ENCODE data around the gene HYAL2. TPM values are rescaled to one million over a fixed set of nuclear protein-coding genes. Genes with fewer than 3 reads are reported as not detected.

HYAL2 gene
- polyA plus RNA-seq, 2 of the 4 experiments (the other 2 are of a cell fraction), result 24.5 to 31.0 TPM

DNA sequence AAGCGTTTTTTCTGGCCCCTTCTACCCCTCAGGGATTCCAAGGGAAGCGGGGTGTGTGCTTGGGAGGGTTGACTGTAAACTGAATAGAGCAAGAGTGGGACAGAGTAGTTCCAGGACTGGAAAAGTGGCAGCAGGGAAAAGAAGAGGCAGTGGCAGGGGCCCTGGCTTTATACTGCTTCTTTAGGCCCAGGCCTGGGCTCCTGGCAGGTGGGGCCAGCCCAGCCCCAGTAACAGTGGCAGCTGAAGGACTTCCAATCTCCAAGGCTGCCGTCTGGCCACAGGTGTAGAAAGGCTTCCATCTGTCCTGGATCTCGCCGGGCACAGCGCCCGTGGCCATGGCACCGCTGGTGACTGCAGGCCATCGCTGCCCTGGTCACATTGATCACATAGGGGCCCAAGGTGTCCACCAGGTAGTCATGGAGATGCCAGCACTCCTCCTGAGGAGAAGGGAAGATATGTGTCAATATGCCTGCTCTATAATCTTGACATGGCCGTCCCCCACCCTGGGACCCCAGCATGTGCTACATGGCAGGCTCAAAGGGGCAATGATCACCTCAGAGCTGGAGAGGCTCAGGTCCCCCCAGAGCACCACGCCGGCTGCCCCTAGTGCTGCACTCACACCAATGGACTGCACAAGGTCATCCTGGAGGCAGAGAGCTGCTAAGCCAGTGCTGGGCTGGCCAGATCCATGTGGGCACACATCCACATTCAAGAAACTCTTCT lies 29.3 kb downstream of the HYAL2 start:
- peak overlapping the region; percentile 87; the same call in 2 of the 3 replicates for H3K4me3 ChIP-seq
- peak overlapping the region; percentile 79 to 89 for H3K27ac ChIP-seq
- H3K9me3 ChIP-seq, result no peaks in the 10 kb centered on the region
- H3K4me2 ChIP-seq, result peak overlapping the region; percentile 87
- H3K4me1 ChIP-seq, result peaks cover 17% of the 10 kb centered on the region; the same call in 2 of the 3 replicates
- ATAC-seq, result no peak
- no peak for FAIRE-seq
- TF ChIP-seq, protein P1, sequence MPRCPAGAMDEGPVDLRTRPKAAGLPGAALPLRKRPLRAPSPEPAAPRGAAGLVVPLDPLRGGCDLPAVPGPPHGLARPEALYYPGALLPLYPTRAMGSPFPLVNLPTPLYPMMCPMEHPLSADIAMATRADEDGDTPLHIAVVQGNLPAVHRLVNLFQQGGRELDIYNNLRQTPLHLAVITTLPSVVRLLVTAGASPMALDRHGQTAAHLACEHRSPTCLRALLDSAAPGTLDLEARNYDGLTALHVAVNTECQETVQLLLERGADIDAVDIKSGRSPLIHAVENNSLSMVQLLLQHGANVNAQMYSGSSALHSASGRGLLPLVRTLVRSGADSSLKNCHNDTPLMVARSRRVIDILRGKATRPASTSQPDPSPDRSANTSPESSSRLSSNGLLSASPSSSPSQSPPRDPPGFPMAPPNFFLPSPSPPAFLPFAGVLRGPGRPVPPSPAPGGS (IDR thresholded peaks at IDR 0.05), result no peak
- TF ChIP-seq, protein P2, sequence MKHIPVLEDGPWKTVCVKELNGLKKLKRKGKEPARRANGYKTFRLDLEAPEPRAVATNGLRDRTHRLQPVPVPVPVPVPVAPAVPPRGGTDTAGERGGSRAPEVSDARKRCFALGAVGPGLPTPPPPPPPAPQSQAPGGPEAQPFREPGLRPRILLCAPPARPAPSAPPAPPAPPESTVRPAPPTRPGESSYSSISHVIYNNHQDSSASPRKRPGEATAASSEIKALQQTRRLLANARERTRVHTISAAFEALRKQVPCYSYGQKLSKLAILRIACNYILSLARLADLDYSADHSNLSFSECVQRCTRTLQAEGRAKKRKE (CRISPR knock-in tag; IDR thresholded peaks at IDR 0.05; ENCODE audit: low read depth), result no peak
- TF ChIP-seq, protein P3, sequence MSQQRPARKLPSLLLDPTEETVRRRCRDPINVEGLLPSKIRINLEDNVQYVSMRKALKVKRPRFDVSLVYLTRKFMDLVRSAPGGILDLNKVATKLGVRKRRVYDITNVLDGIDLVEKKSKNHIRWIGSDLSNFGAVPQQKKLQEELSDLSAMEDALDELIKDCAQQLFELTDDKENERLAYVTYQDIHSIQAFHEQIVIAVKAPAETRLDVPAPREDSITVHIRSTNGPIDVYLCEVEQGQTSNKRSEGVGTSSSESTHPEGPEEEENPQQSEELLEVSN (IDR thresholded peaks at IDR 0.05; ENCODE audit: borderline replicate concordance, low read depth), result no peak
- no peak for TF ChIP-seq EP300 (IDR thresholded peaks at IDR 0.05)
- no peak for TF ChIP-seq FOSL2 (IDR thresholded peaks at IDR 0.05)
- no peak for TF ChIP-seq FOSL2 (CRISPR knock-in tag; IDR thresholded peaks at IDR 0.05)
- no peak for TF ChIP-seq NFE2L2 (conservative IDR thresholded peaks at IDR 0.05; ENCODE audit: low read length)
- TF ChIP-seq GATA3 (IDR thresholded peaks at IDR 0.05; ENCODE audit: borderline replicate concordance), result no peak
- no peak for TF ChIP-seq FOSB (CRISPR knock-in tag; IDR thresholded peaks at IDR 0.05)
- no peak for TF ChIP-seq BHLHE40 (IDR thresholded peaks at IDR 0.05; ENCODE audit: low read depth, low read length)
- no peak for TF ChIP-seq KDM5A (IDR thresholded peaks at IDR 0.05)
- TF ChIP-seq MAFK (IDR thresholded peaks at IDR 0.05; ENCODE audit: partially characterized antibody), result no peak
- TF ChIP-seq MYC (IDR thresholded peaks at IDR 0.05; ENCODE audit: borderline replicate concordance, low read length), result no peak
- no peak for TF ChIP-seq HOXB5 (CRISPR knock-in tag; IDR thresholded peaks at IDR 0.05)
- TF ChIP-seq, protein P4, sequence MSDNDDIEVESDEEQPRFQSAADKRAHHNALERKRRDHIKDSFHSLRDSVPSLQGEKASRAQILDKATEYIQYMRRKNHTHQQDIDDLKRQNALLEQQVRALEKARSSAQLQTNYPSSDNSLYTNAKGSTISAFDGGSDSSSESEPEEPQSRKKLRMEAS (IDR thresholded peaks at IDR 0.05), result no peak
- TF ChIP-seq PHF8 (IDR thresholded peaks at IDR 0.05; ENCODE audit: borderline replicate concordance, low read depth), result no peak
- TF ChIP-seq, protein P5, sequence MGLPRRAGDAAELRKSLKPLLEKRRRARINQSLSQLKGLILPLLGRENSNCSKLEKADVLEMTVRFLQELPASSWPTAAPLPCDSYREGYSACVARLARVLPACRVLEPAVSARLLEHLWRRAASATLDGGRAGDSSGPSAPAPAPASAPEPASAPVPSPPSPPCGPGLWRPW (IDR thresholded peaks at IDR 0.05), result no peak
- no peak for TF ChIP-seq RNF2 (IDR thresholded peaks at IDR 0.05; ENCODE audit: borderline replicate concordance, low read depth)
- no peak for TF ChIP-seq EHF (CRISPR knock-in tag; IDR thresholded peaks at IDR 0.05)
- TF ChIP-seq HDAC2 (IDR thresholded peaks at IDR 0.05), result no peak
- ChIA-PET CTCF (interaction anchor here (1.0 to 2.0 kb wide), 6 partner anchors 9 to 68 kb away, joined by 3 to 7 read pairs (median 4); no protein-coding TSS in a partner anchor), POLR2A (interaction anchor here (1.1 to 1.3 kb wide), 2 partner anchors 21 to 47 kb away, joined by 3 to 4 read pairs; no protein-coding TSS in a partner anchor)
- no peak for DNase-seq (ENCODE audit: low read depth in 1 of 2, low spot score in 1 of 2)
- WGBS (ENCODE audit: missing lambda C conversion rate), result 47% methylated on average over 5 of the region's 12 CpGs

DNA sequence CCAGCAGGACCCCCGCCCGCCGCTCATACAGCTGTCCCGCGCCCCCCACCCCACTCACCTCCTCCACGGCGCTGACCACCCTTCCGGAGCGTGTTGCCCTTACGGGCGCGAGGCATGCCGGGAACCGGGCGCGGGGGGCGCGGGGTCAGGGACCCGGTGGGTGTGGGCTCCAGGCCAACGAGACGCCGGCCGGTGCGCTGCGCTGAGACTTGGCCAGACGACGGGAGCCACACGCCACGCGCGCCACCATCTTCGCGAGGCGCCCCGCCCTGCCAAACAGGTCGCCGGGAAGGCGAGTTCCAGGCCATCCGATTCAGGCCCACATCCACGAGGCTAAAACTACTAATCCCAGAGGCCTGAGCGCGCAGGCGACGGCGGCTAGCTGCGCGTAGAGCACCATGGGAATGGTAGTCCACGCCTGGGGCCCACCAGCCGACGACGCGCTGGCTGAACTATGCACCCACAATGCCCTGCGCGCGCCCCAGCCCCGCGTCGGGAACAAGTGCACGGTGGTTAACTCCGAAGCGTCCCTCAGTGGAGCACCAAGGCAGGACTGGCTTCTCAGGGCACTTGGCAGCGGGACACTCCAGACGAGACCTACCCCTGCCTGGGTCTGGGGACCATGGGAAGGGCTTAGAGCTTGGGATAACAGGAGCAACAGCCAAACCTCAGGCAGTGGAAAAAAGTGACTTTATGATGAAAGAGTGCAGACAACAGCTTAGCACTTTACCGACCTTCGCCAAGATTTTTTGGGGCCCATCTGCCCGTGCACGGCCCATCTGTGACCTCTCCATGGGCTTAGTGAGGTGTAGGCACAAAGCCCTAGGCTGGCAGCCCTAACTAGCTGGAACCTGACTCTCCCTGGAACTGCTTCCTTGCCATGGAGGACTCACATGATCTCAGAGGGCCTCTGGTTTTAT lies 30.1 kb downstream of the HYAL2 start, which contains the start of gene IFRD2:
Gene IFRD2 (minus strand): TSS at position 271 of the 920 bp plus-strand sequence. CDS start 155 bp downstream, at position 116.
- ATAC-seq, result peak; percentile 93 to 98
- peak within 1 kb of the TSS; percentile 87 for H3K4me2 ChIP-seq
- CTCF ChIA-PET, result interaction anchor here (0.8 to 2.0 kb wide), 11 partner anchors 8 to 98 kb away, joined by 3 to 7 read pairs (median 4); no protein-coding TSS in a partner anchor
- peak; percentile 79 to 97 for DNase-seq (ENCODE audit: low read depth in 1 of 2, low spot score in 1 of 2)
- POLR2A ChIA-PET, result interaction anchor here (0.7 to 1.5 kb wide), 8 partner anchors 13 to 746 kb away, joined by 3 to 7 read pairs (median 4); partner anchors contain the start of genes GNAI2, LSMEM2 and TUSC2
- H3K4me3 ChIP-seq, result peak within 1 kb of the TSS; percentile 87
- WGBS (ENCODE audit: missing lambda C conversion rate), result 38% methylated on average over 5 of the region's 67 CpGs
- no peak for FAIRE-seq
- H3K9me3 ChIP-seq, result no peaks in the 10 kb centered on the region
- peak within 1 kb of the TSS; percentile 95 to 97 for H3K27ac ChIP-seq
- H3K4me1 ChIP-seq, result peaks cover 13% of the 10 kb centered on the region; the same call in 2 of the 3 replicates
- TF ChIP-seq MAZ (IDR thresholded peaks at IDR 0.05; ENCODE audit: borderline replicate concordance, low read depth, low read length) (no peak), FOSL2 (IDR thresholded peaks at IDR 0.05) (no peak), FOSL2 (CRISPR knock-in tag; IDR thresholded peaks at IDR 0.05) (no peak), RARB (CRISPR knock-in tag; IDR thresholded peaks at IDR 0.05) (no peak), KDM5A (IDR thresholded peaks at IDR 0.05) (0 out of 2 replicates have a peak, but pooled peaks have one; percentile 26), ZSCAN20 (CRISPR knock-in tag; IDR thresholded peaks at IDR 0.05) (no peak), FOSB (CRISPR knock-in tag; IDR thresholded peaks at IDR 0.05) (no peak), TFCP2L1 (CRISPR knock-in tag; IDR thresholded peaks at IDR 0.05) (no peak), ZFP36 (IDR thresholded peaks at IDR 0.05; ENCODE audit: borderline replicate concordance, partially characterized antibody) (no peak), HOXB13 (CRISPR knock-in tag; IDR thresholded peaks at IDR 0.05; ENCODE audit: low read depth) (0 out of 2 replicates have a peak, but pooled peaks have one; percentile 48), CBX2 (IDR thresholded peaks at IDR 0.05; ENCODE audit: borderline replicate concordance, low read depth) (no peak), TP53 (CRISPR knock-in tag; IDR thresholded peaks at IDR 0.05) (no peak)
- TF ChIP-seq, protein P6, sequence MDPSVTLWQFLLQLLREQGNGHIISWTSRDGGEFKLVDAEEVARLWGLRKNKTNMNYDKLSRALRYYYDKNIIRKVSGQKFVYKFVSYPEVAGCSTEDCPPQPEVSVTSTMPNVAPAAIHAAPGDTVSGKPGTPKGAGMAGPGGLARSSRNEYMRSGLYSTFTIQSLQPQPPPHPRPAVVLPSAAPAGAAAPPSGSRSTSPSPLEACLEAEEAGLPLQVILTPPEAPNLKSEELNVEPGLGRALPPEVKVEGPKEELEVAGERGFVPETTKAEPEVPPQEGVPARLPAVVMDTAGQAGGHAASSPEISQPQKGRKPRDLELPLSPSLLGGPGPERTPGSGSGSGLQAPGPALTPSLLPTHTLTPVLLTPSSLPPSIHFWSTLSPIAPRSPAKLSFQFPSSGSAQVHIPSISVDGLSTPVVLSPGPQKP (IDR thresholded peaks at IDR 0.05; ENCODE audit: low read depth, low read length), result no peak
- TF ChIP-seq, protein P1 (IDR thresholded peaks at IDR 0.05), result peak; percentile 57; the same call in 1 of the 3 replicates

Measured in A549 (cell line).